ENCODE data around the gene RTEL1.
"Not testable (repeated sequence)": the region's sequence is repeated elsewhere in the genome, so short reads cannot be mapped to it uniquely, and the experiment has no call there.

Gene RTEL1

GRCh38 chr20:63639093-63639975, 18.8 kb upstream of the RTEL1 start:
- intact Hi-C loops (cut with DNase I; ENCODE audit: low total_unique reads): no loop called here
- peaks cover 0 to 14% (median 9%) of the 10 kb centered on the region in 4 donors for H3K4me1 ChIP-seq
- no peak overlapping the region for H3K4me3 ChIP-seq
- no peak overlapping the region for H3K27ac ChIP-seq
- no peak for DNase-seq
- H3K27me3 ChIP-seq: peaks cover 0 to 4% of the 10 kb centered on the region in 2 donors
- H3K36me3 ChIP-seq: no peaks in the 10 kb centered on the region
- no peaks in the 10 kb centered on the region for H3K9me3 ChIP-seq
- no peak for TF ChIP-seq CTCF (IDR thresholded peaks at IDR 0.05)

DNA sequence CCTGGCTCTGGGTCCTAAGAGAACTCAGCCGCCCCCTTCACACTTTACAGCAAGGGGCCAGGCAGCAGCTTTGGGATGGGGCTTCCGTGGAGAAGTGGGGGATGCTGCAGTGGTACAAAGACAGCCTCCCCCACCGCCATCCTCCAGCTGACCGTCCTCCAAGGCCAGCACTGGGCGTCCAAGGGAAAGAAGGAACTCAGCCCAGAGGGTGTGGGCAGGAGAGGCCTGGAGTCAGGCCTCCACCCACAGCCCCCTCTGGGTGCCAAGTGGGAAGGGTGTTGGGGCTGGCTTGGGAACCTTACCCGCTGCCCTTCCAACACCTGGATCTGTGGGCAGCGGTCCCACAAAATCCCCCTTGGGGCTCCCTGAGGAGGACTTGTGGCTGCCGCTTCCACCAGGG, 18.0 kb upstream of the RTEL1 start:
- Histone ChIP-seq H3K27ac (no peak overlapping the region), H3K4me3 (peak overlapping the region; percentile 49 to 70), H3K4me1 (peaks cover 0 to 14% (median 9%) of the 10 kb centered on the region in 4 donors), H3K36me3 (no peaks in the 10 kb centered on the region), H3K9me3 (no peaks in the 10 kb centered on the region), H3K27me3 (peaks cover 0 to 4% of the 10 kb centered on the region in 2 donors)
- intact Hi-C loops (cut with DNase I; ENCODE audit: low total_unique reads): loop anchor here (5.0 kb wide), 1 partner anchor 118 kb away; the partner anchor contains the start of gene PPDPF
- DNase-seq: no peak
- TF ChIP-seq CTCF (IDR thresholded peaks at IDR 0.05): no peak

DNA sequence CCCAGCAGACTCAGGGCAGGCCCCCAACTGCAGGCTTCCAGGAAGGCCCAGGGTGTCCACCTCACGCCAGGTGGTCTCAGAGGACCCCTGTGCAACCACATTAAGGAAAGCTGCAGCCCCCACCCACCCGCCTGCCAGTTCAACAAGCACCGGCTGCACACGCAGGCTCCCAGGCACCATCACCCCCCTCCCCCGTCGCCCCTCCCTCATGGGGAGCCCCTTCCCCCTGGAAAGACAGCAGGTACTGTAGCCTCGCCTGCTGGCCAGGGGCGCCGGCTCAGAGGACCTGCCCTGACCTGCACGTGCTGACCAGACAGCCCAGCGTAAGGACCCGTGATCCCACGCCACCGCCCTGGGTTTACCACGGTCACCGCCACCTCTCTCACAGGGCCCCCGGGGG, 17.4 kb upstream of the RTEL1 start:
- H3K4me1 ChIP-seq: peaks cover 0 to 14% (median 9%) of the 10 kb centered on the region in 4 donors

GRCh38 chr20:63641146-63641791, 16.8 kb upstream of the RTEL1 start:
- no peak for TF ChIP-seq CTCF (IDR thresholded peaks at IDR 0.05)
- DNase-seq: peak in 1 of 2 donors; percentile 72
- intact Hi-C loops (cut with DNase I; ENCODE audit: low total_unique reads): loop anchor here (5.0 kb wide), 1 partner anchor 119 kb away; the partner anchor contains the start of gene PPDPF
- H3K27ac ChIP-seq: peak overlapping the region; percentile 61 to 73
- no peaks in the 10 kb centered on the region for H3K9me3 ChIP-seq
- no peaks in the 10 kb centered on the region for H3K36me3 ChIP-seq
- H3K4me1 ChIP-seq: peaks cover 0 to 14% (median 9%) of the 10 kb centered on the region in 4 donors
- H3K27me3 ChIP-seq: peaks cover 0 to 4% of the 10 kb centered on the region in 2 donors
- peak overlapping the region; percentile 49 to 70 for H3K4me3 ChIP-seq

More for the DNA sequence above, 17.4 kb upstream of the RTEL1 start:
- intact Hi-C loops (cut with DNase I; ENCODE audit: low total_unique reads): loop anchor here (5.0 kb wide), 1 partner anchor 118 kb away; the partner anchor contains the start of gene PPDPF
- not testable (repeated sequence) for H3K27me3 ChIP-seq, H3K27ac ChIP-seq, H3K9me3 ChIP-seq, H3K36me3 ChIP-seq
- peak overlapping the region; percentile 49 to 70 for H3K4me3 ChIP-seq
- DNase-seq: peak in 1 of 2 donors; percentile 63

GRCh38 chr20:63641792-63642523, 16.2 kb upstream of the RTEL1 start:
- H3K4me3 ChIP-seq: peak overlapping the region; percentile 49 to 70
- no peaks in the 10 kb centered on the region for H3K36me3 ChIP-seq
- DNase-seq: peak; percentile 79 to 91
- H3K27me3 ChIP-seq: peaks cover 0 to 4% of the 10 kb centered on the region in 2 donors
- H3K4me1 ChIP-seq: peaks cover 0 to 14% (median 9%) of the 10 kb centered on the region in 4 donors
- H3K9me3 ChIP-seq: no peaks in the 10 kb centered on the region
- peak overlapping the region; percentile 61 to 73 for H3K27ac ChIP-seq
- TF ChIP-seq CTCF (IDR thresholded peaks at IDR 0.05): peak; percentile 28 to 53
- intact Hi-C loops (cut with DNase I; ENCODE audit: low total_unique reads): loop anchor here (5.0 kb wide), 1 partner anchor 120 kb away; the partner anchor contains the start of gene PPDPF
